ENCODE data around the gene VCY.
"Not testable (repeated sequence)": the region's sequence is repeated elsewhere in the genome, so short reads cannot be mapped to it uniquely, and the experiment has no call there.

VCY gene

GRCh38 chrY:13986373-13986772 is at the start of gene VCY:
Gene VCY, minus strand, starts transcription at chrY:13986473. Its CDS starts 33 bp downstream, at chrY:13986440.
- ATAC-seq = not testable (repeated sequence)

DNA sequence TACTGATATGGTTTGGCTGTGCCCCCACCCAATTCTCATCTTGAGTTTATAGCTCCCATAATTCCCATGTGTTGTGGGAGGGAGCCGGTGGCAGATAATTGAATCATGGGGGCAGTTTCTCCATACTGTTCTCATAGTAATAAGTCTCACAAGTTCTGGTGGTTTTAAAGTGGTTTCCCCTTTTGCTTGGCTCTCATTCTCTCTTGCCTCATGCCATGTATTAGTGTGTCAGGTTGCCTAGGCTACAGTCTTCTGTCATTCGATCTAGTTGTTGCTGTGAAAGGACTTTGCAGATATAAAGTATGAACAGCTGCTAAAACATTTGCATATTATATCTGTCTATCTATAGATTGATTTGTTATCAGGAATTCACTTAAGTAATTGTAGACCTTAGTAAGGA is 44.1 kb upstream of the VCY start:
- not testable (repeated sequence) for ATAC-seq

DNA sequence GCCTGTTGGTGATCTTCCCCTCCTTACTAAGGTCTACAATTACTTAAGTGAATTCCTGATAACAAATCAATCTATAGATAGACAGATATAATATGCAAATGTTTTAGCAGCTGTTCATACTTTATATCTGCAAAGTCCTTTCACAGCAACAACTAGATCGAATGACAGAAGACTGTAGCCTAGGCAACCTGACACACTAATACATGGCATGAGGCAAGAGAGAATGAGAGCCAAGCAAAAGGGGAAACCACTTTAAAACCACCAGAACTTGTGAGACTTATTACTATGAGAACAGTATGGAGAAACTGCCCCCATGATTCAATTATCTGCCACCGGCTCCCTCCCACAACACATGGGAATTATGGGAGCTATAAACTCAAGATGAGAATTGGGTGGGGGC is 25.6 kb upstream of the VCY start:
- ATAC-seq = not testable (repeated sequence)

DNA sequence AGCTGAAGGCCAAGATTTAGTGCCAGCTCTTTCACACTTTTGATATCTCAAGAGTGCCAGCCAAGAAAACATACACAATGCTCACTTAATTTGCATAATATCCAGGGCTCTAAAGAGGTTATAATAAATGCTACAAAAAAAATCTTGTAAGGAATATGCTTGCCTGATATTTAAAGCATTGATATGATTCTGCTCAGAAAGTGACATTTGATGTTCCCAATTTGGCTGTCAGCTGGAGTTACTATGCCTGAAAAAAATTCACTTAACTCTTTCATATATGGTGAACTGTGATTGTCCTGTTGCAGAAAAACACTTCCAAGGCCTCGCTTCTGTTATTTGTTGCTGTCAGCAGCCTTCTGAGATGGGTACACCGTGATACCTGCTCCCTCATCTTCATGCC is 43.9 kb downstream of the VCY start:
- not testable (repeated sequence) for ATAC-seq

Measured in SK-N-SH treated with all-trans-retinoic acid at 6 μM for 48 hours (cell line).